SK-N-SH treated with all-trans-retinoic acid at 6 μM for 48 hours (cell line): ENCODE measurements around the gene MEGF9.

ENCODE experiments used
- RARB ChIP-seq: fragments of 250-450 bp; sonication (Bioruptor Pico); IDR thresholded peaks from 2 replicates; pipeline ENCODE4 v1.8.0; 2021; ENCODE audit warnings: mild to moderate bottlenecking, moderate library complexity
- ZFP30 ChIP-seq: fragments of 450-650 bp; formaldehyde crosslinking; IDR thresholded peaks from 2 replicates; pipeline ENCODE4 v1.5.0; 2022; ENCODE audit warnings: mild to moderate bottlenecking, moderate library complexity

DNA sequence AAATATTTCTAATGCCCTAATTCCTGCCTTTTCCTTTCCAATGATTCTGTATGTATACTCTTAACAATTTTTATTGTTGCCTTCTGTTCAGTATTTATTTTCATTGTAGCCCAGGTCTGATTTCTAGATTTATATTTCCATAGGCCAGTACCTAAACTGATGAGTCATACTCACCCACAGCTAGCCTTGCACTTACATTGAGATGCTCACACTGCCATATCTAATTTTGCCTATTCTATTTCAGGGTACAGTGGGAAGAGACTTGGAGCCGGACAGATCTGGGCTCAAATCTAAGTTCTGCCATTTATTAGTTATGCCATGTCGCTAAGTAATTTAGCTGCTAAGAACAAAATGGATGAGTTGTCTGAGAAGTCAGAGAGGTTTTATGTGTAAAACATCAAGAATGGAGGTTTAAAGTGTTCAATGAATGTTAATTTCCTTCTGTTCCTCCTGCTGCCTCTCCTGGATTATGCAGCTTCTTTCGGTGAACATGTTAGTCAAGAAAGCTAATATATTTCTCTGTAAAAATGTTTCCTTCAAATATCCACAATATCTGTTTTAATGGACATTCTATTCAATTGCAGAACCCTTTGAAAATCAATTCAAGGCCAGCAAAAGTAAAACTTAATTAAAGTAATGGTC, 72.0 kb downstream of the MEGF9 start:
- TF ChIP-seq ZFP30 (CRISPR knock-in tag) (no peak), RARB (CRISPR knock-in tag) (no peak)
